IMR-90 (cell line): ENCODE results near the gene THNSL1. TPM values are rescaled to one million over a fixed set of nuclear protein-coding genes. Genes with fewer than 3 reads are reported as not detected.

Experiments
- ATAC-seq: fragments of 200-7000 bp; cut with Tn5 transposase; 2 replicates; pipeline ENCODE4 v1.9.1; 2020; ENCODE audit warnings: low read depth, mild to moderate bottlenecking, moderate library complexity
- BruUV-seq: library from RNA; stranded (reverse); fragments of 400-500 nt; replicated peaks from 2 replicates; lab custom pipeline; 2021; lab: Mats Ljungman, UMichigan
- CTCF ChIA-PET: fragments of 300-600 bp; formaldehyde crosslinking; extraction: SDS; loops from one replicate; lab custom pipeline; 2021; ENCODE audit warnings: antibody characterized with exemption; lab: Yijun Ruan, JAX
- POLR2A ChIA-PET: fragments of 300-600 bp; sonication (Branson Sonifier 250); formaldehyde crosslinking; loops from one replicate; lab custom pipeline; 2022; ENCODE audit warnings: antibody characterized with exemption; ENCODE audit not compliant: unreplicated experiment; lab: Charles Lee
- DNase-seq: peaks from one replicate; pipeline ENCODE4 v3.0.0; 2013
- H2AFZ ChIP-seq: replicated peaks from 2 replicates; pipeline ENCODE3; 2013; ENCODE audit warnings: low read length, mild to moderate bottlenecking; ENCODE audit not compliant: poor library complexity
- H2AK5ac ChIP-seq: 2 replicates; pipeline ENCODE4 v1.6.1; 2013; ENCODE audit warnings: low read depth, low read length, inconsistent platforms
- H2AK9ac ChIP-seq: replicated peaks from 2 replicates; pipeline ENCODE3; 2013; ENCODE audit warnings: mild to moderate bottlenecking, low read depth, low read length, moderate library complexity; ENCODE audit not compliant: poor library complexity
- H2BK120ac ChIP-seq: 2 replicates; pipeline ENCODE4 v1.6.1; 2013; ENCODE audit warnings: low read depth, low read length, inconsistent platforms
- H2BK15ac ChIP-seq: 3 replicates; pipeline ENCODE4 v1.6.1; 2013; ENCODE audit warnings: low read depth, low read length, inconsistent platforms
- H2BK20ac ChIP-seq: 2 replicates; pipeline ENCODE4 v1.6.1; 2013; ENCODE audit warnings: low read depth, mild to moderate bottlenecking, inconsistent platforms, low read length, moderate library complexity
- H2BK5ac ChIP-seq: 2 replicates; pipeline ENCODE4 v1.6.1; 2013; ENCODE audit warnings: mild to moderate bottlenecking, low read depth, low read length, inconsistent platforms; ENCODE audit not compliant: poor library complexity, severe bottlenecking
- H3K14ac ChIP-seq: replicated peaks from 2 replicates; pipeline ENCODE4 v1.6.1; 2013; ENCODE audit warnings: low read depth, low read length, inconsistent platforms
- H3K18ac ChIP-seq: 2 replicates; pipeline ENCODE4 v1.6.1; 2013; ENCODE audit warnings: low read depth, low read length, control low read depth
- H3K23ac ChIP-seq: 2 replicates; pipeline ENCODE4 v1.6.1; 2013; ENCODE audit warnings: low read depth, low read length, inconsistent platforms
- H3K27ac ChIP-seq: 2 replicates; pipeline ENCODE4 v1.5.1; 2013; ENCODE audit warnings: mild to moderate bottlenecking, control low read depth, low read length; ENCODE audit not compliant: insufficient read depth
- H3K27me3 ChIP-seq: 2 replicates; pipeline ENCODE4 v1.6.1; 2013; ENCODE audit warnings: low read length; ENCODE audit not compliant: control insufficient read depth, insufficient read depth
- H3K36me3 ChIP-seq: 2 replicates; pipeline ENCODE4 v1.6.1; 2013; ENCODE audit warnings: low read length, mixed read lengths; ENCODE audit not compliant: control insufficient read depth, insufficient read depth
- H3K4ac ChIP-seq: 2 replicates; pipeline ENCODE4 v1.6.1; 2013; ENCODE audit warnings: low read depth, low read length, inconsistent platforms
- H3K4me1 ChIP-seq: 2 replicates; pipeline ENCODE4 v1.6.1; 2013; ENCODE audit warnings: low read length, mixed read lengths; ENCODE audit not compliant: control insufficient read depth, insufficient read depth
- H3K4me2 ChIP-seq: 2 replicates; pipeline ENCODE4 v1.6.1; 2013; ENCODE audit warnings: low read depth, mild to moderate bottlenecking, control low read depth, low read length, moderate library complexity
- H3K4me3 ChIP-seq: 2 replicates; pipeline ENCODE4 v1.5.1; 2013; ENCODE audit warnings: low read depth, mild to moderate bottlenecking, control low read depth, low read length, moderate library complexity; ENCODE audit not compliant: insufficient read depth
- H3K56ac ChIP-seq: 2 replicates; pipeline ENCODE4 v1.6.1; 2013; ENCODE audit warnings: low read length, inconsistent platforms; ENCODE audit not compliant: insufficient read depth; ENCODE audit errors: extremely low read depth
- H3K79me1 ChIP-seq, 2 experiments: 2 replicates each; pipeline ENCODE4 v1.6.1; 2013; ENCODE audit warnings: low read length in 2 of 2, inconsistent platforms in 1 of 2, low read depth in 1 of 2
- H3K9ac ChIP-seq: 2 replicates; pipeline ENCODE4 v1.6.1; 2013; ENCODE audit warnings: low read depth, low read length, control low read depth
- H3K9me1 ChIP-seq: 2 replicates; pipeline ENCODE4 v1.6.1; 2013; ENCODE audit warnings: low read length, inconsistent platforms; ENCODE audit not compliant: insufficient read depth
- H3K9me3 ChIP-seq: 2 replicates; pipeline ENCODE4 v1.6.1; 2013; ENCODE audit warnings: low read length; ENCODE audit not compliant: control insufficient read depth, insufficient read depth
- H4K20me1 ChIP-seq: 2 replicates; pipeline ENCODE4 v1.6.1; 2013; ENCODE audit warnings: low read length, inconsistent platforms; ENCODE audit not compliant: insufficient read depth
- H4K5ac ChIP-seq: 2 replicates; pipeline ENCODE4 v1.6.1; 2013; ENCODE audit warnings: mild to moderate bottlenecking, low read depth, low read length, control low read depth
- H4K8ac ChIP-seq, 2 experiments: 2 replicates each; pipeline ENCODE4 v1.6.1; 2013; ENCODE audit warnings: low read depth in 2 of 2, low read length in 2 of 2, control low read depth in 1 of 2, inconsistent platforms in 1 of 2
- H4K91ac ChIP-seq: 2 replicates; pipeline ENCODE4 v1.6.1; 2013; ENCODE audit warnings: low read depth, low read length, inconsistent platforms; ENCODE audit not compliant: insufficient read depth
- CHD1 ChIP-seq: IDR thresholded peaks from 2 replicates; pipeline ENCODE4 v1.6.1; 2012; ENCODE audit warnings: low read depth, low read length, improper control_type of control experiment
- FOS ChIP-seq: fragments of 150-350 bp; IDR thresholded peaks from 2 replicates; pipeline ENCODE4 v1.6.1; 2016; ENCODE audit warnings: low read depth, low read length
- MAFK ChIP-seq: IDR thresholded peaks from 2 replicates; pipeline ENCODE4 v1.6.1; 2012; ENCODE audit warnings: low read depth, low read length, improper control_type of control experiment
- NFE2L2 ChIP-seq: fragments of 150-350 bp; IDR thresholded peaks from 2 replicates; pipeline ENCODE4 v1.6.1; 2016; ENCODE audit warnings: low read depth, mild to moderate bottlenecking, low read length
- SMC3 ChIP-seq: fragments of 150-350 bp; IDR thresholded peaks from 2 replicates; pipeline ENCODE4 v1.6.1; 2016; ENCODE audit warnings: low read depth, mild to moderate bottlenecking, antibody characterized with exemption, low read length, moderate library complexity
- dilution Hi-C: fragments of 300-500 bp; cut with HindIII; formaldehyde crosslinking; loops from one replicate; pipeline ENCODE4 v1.14.3; 2018; ENCODE audit warnings: low sequenced_read_pairs; ENCODE audit not compliant: unreplicated experiment
- in situ Hi-C: fragments of 300-500 bp; cut with MboI; formaldehyde crosslinking; loops from 3 replicates; pipeline ENCODE4 v1.14.3; 2019; ENCODE audit warnings: low sequenced_read_pairs, inconsistent platforms, mixed read lengths
- intact Hi-C: fragments of 100-400 bp; cut with micrococcal nuclease; formaldehyde crosslinking; loops from 2 replicates; pipeline ENCODE4 v1.10.0; 2022
- polyA plus RNA-seq, 3 experiments: library from polyadenylated mRNA; depleted of rRNA; stranded (reverse); fragments of >200 nt; gene quantifications; 2 replicates each; pipeline ENCODE4 v1.2.3, GENCODE V29; 2012; ENCODE audit warnings: low replicate concordance in 1 of 3
- total RNA-seq: library from RNA; depleted of rRNA; stranded (reverse); fragments of >200 nt; gene quantifications from 2 replicates; pipeline ENCODE4 v1.2.3, GENCODE V29; 2012
- TF ChIP-seq, protein P1 (sequence below): fragments of 150-350 bp; IDR thresholded peaks from 2 replicates; pipeline ENCODE4 v1.6.1; 2016; ENCODE audit warnings: low read depth, mild to moderate bottlenecking, low read length, moderate library complexity, borderline replicate concordance
- TF ChIP-seq, protein P2 (sequence below): conservative IDR thresholded peaks from 2 replicates; pipeline ENCODE4 v1.5.1; 2012; ENCODE audit warnings: mild to moderate bottlenecking, low read depth, low read length, improper control_type of control experiment

THNSL1 gene
- total and polyA plus RNA-seq, 2 of the 4 experiments (the other 2 are of a cell fraction) = 1.3 to 2.0 TPM

DNA sequence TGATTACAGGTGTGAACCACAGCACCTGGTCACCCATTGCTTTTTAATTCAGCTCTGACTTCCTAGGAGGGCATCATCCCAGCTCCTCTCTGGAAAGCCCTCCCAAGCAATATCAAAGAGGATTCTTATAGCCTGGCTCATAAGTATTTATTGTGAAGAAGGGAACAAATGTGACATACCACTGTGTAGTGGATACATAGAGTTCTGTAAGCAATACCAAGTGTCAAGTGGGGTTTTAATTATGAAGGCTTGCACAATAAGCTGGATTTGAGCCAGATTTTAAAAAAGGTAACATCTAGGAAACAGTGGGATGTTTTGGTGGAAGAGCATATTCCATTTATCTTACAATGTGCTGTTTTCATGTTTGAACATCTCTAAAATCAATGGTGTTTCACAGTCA is 45.0 kb upstream of the THNSL1 start:
- CTCF ChIA-PET = no interaction called here

More for the DNA sequence above, 45.0 kb upstream of the THNSL1 start:
- H3K9me3 ChIP-seq = no peaks in the 10 kb centered on the region
- H2BK120ac ChIP-seq = no peak overlapping the region
- no peaks in the 10 kb centered on the region for H3K79me1 ChIP-seq
- no peak overlapping the region for H2AFZ ChIP-seq
- intact Hi-C loops = no loop called here
- H3K4me1 ChIP-seq = peaks cover 4% of the 10 kb centered on the region; the same call in 1 of the 2 replicates
- H3K9me1 ChIP-seq = no peaks in the 10 kb centered on the region
- dilution Hi-C loops = no loop called here
- no peak for ATAC-seq
- no peak overlapping the region for H4K91ac ChIP-seq
- in situ Hi-C loops = loop anchor here (25.0 kb wide), 1 partner anchor 259 kb away; the partner anchor contains the start of gene ARHGAP21
- no peak overlapping the region for H4K8ac ChIP-seq
- no peak overlapping the region for H3K4me3 ChIP-seq
- H2BK20ac ChIP-seq = no peak overlapping the region
- no peak overlapping the region for H3K9ac ChIP-seq
- H2BK15ac ChIP-seq = no peak overlapping the region
- DNase-seq = no peak
- H2AK9ac ChIP-seq = no peak overlapping the region
- no peaks in the 10 kb centered on the region for H3K36me3 ChIP-seq
- no peak overlapping the region for H4K5ac ChIP-seq
- H3K27ac ChIP-seq = no peak overlapping the region
- H3K18ac ChIP-seq = no peak overlapping the region
- H3K4ac ChIP-seq = no peak overlapping the region
- H2BK5ac ChIP-seq = no peak overlapping the region
- TF ChIP-seq CHD1 = no peak
- TF ChIP-seq, protein P1, sequence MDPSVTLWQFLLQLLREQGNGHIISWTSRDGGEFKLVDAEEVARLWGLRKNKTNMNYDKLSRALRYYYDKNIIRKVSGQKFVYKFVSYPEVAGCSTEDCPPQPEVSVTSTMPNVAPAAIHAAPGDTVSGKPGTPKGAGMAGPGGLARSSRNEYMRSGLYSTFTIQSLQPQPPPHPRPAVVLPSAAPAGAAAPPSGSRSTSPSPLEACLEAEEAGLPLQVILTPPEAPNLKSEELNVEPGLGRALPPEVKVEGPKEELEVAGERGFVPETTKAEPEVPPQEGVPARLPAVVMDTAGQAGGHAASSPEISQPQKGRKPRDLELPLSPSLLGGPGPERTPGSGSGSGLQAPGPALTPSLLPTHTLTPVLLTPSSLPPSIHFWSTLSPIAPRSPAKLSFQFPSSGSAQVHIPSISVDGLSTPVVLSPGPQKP = no peak
- no peak for TF ChIP-seq NFE2L2
- no peak for TF ChIP-seq SMC3
- TF ChIP-seq FOS = no peak
- no peak for TF ChIP-seq MAFK
- TF ChIP-seq, protein P2, sequence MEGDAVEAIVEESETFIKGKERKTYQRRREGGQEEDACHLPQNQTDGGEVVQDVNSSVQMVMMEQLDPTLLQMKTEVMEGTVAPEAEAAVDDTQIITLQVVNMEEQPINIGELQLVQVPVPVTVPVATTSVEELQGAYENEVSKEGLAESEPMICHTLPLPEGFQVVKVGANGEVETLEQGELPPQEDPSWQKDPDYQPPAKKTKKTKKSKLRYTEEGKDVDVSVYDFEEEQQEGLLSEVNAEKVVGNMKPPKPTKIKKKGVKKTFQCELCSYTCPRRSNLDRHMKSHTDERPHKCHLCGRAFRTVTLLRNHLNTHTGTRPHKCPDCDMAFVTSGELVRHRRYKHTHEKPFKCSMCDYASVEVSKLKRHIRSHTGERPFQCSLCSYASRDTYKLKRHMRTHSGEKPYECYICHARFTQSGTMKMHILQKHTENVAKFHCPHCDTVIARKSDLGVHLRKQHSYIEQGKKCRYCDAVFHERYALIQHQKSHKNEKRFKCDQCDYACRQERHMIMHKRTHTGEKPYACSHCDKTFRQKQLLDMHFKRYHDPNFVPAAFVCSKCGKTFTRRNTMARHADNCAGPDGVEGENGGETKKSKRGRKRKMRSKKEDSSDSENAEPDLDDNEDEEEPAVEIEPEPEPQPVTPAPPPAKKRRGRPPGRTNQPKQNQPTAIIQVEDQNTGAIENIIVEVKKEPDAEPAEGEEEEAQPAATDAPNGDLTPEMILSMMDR = no peak
- no peak overlapping the region for H2AK5ac ChIP-seq
- no peak overlapping the region for H3K14ac ChIP-seq
- no peak overlapping the region for H3K23ac ChIP-seq
- POLR2A ChIA-PET = no interaction called here
- no TSS peak for BruUV-seq
- no peaks in the 10 kb centered on the region for H4K20me1 ChIP-seq
- no peak overlapping the region for H3K4me2 ChIP-seq
- no peak overlapping the region for H3K56ac ChIP-seq
- H3K27me3 ChIP-seq = no peaks in the 10 kb centered on the region; the same call in 1 of the 2 replicates
